ENCODE data around the gene CTCF. TPM values are rescaled to one million over a fixed set of nuclear protein-coding genes. Genes with fewer than 3 reads are reported as not detected.

The CTCF gene
- total RNA-seq, 2 donors from 2014 or later, result 27.6 to 27.8 TPM

- DNase-seq (ENCODE audit: low spot score), result no peak
- intact Hi-C loops (cut with DNase I), result no loop called here
Measured at GRCh38 chr16:67636713-67637112, 74.4 kb downstream of the CTCF start.

- intact Hi-C loops (cut with DNase I), result no loop called here
- DNase-seq (ENCODE audit: low spot score), result no peak
Measured at GRCh38 chr16:67637625-67638024, 75.3 kb downstream of the CTCF start.

GRCh38 chr16:67641779-67642708 is 79.7 kb downstream of the CTCF start:
- intact Hi-C loops (cut with DNase I), result loop anchor here in 1 of 2 donors (10.0 kb wide), 1 partner anchor 67 kb away; no protein-coding TSS in a partner anchor
- DNase-seq (ENCODE audit: low spot score), result no peak

- no peak for DNase-seq (ENCODE audit: low spot score)
- intact Hi-C loops (cut with DNase I), result loop anchor here in 1 of 2 donors (10.0 kb wide), 1 partner anchor 69 kb away; no protein-coding TSS in a partner anchor
Measured at GRCh38 chr16:67644038-67644437, 81.7 kb downstream of the CTCF start.

GRCh38 chr16:67645397-67646121 is 83.2 kb downstream of the CTCF start:
- intact Hi-C loops (cut with DNase I), result loop anchor here in 1 of 2 donors (10.0 kb wide), 1 partner anchor 71 kb away; no protein-coding TSS in a partner anchor

GRCh38 chr16:67647111-67647651 is 84.9 kb downstream of the CTCF start:
- DNase-seq (ENCODE audit: low spot score), result no peak
- intact Hi-C loops (cut with DNase I), result loop anchor here in 1 of 2 donors (10.0 kb wide), 1 partner anchor 72 kb away; no protein-coding TSS in a partner anchor

More at GRCh38 chr16:67645397-67646121, 83.2 kb downstream of the CTCF start:
- DNase-seq (ENCODE audit: low spot score), result no peak

GRCh38 chr16:67647681-67648080 is 85.4 kb downstream of the CTCF start:
- no peak for DNase-seq (ENCODE audit: low spot score)
- intact Hi-C loops (cut with DNase I), result loop anchor here in 1 of 2 donors (10.0 kb wide), 1 partner anchor 73 kb away; no protein-coding TSS in a partner anchor

- DNase-seq (ENCODE audit: low spot score), result no peak
- intact Hi-C loops (cut with DNase I), result loop anchor here in 1 of 2 donors (10.0 kb wide), 1 partner anchor 73 kb away; no protein-coding TSS in a partner anchor
Measured at GRCh38 chr16:67648088-67648763, 85.9 kb downstream of the CTCF start.

- DNase-seq (ENCODE audit: low spot score), result no peak
- intact Hi-C loops (cut with DNase I), result loop anchor here in 1 of 2 donors (10.0 kb wide), 1 partner anchor 74 kb away; no protein-coding TSS in a partner anchor
Measured at GRCh38 chr16:67648764-67649407, 86.6 kb downstream of the CTCF start.

- no peak for DNase-seq (ENCODE audit: low spot score)
- intact Hi-C loops (cut with DNase I), result loop anchor here in 1 of 2 donors (10.0 kb wide), 1 partner anchor 75 kb away; no protein-coding TSS in a partner anchor
Measured at GRCh38 chr16:67649494-67649931, 87.2 kb downstream of the CTCF start.

- intact Hi-C loops (cut with DNase I), result no loop called here
- no peak for DNase-seq (ENCODE audit: low spot score)
Measured at GRCh38 chr16:67650023-67650422, 87.7 kb downstream of the CTCF start.

- DNase-seq (ENCODE audit: low spot score), result no peak
- intact Hi-C loops (cut with DNase I), result no loop called here
Measured at GRCh38 chr16:67651039-67651438, 88.7 kb downstream of the CTCF start.

- DNase-seq (ENCODE audit: low spot score), result no peak
- intact Hi-C loops (cut with DNase I), result no loop called here
Measured at GRCh38 chr16:67651847-67652246, 89.5 kb downstream of the CTCF start.

GRCh38 chr16:67652578-67653127 is 90.3 kb downstream of the CTCF start:
- DNase-seq (ENCODE audit: low spot score), result no peak
- intact Hi-C loops (cut with DNase I), result no loop called here

- no peak for DNase-seq (ENCODE audit: low spot score)
- intact Hi-C loops (cut with DNase I), result no loop called here
Measured at GRCh38 chr16:67653128-67653788, 90.9 kb downstream of the CTCF start.

GRCh38 chr16:67653789-67654402 is 91.6 kb downstream of the CTCF start:
- DNase-seq (ENCODE audit: low spot score), result no peak
- intact Hi-C loops (cut with DNase I), result no loop called here

GRCh38 chr16:67654403-67654911 is 92.1 kb downstream of the CTCF start:
- DNase-seq (ENCODE audit: low spot score), result no peak
- intact Hi-C loops (cut with DNase I), result no loop called here

All from posterior vena cava (tissue), 2 donors.